Breast epithelium (tissue), 4 donors: ENCODE results near the gene RIT2. TPM values are rescaled to one million over a fixed set of nuclear protein-coding genes. Genes with fewer than 3 reads are reported as not detected.

Experiments
- DNase-seq, 2 donors: peaks; one replicate each; pipeline ENCODE4 v3.0.0-alpha.2; 2019; ENCODE audit warnings: low spot score in 2 of 2
- H3K27ac ChIP-seq, 2 donors: fragments of 200-600 bp; sonication (generic) in 1 of 2; one replicate each; pipeline ENCODE4 v1.5.1; 2016 to 2019; ENCODE audit warnings: mild to moderate bottlenecking in 1 of 2
- H3K27me3 ChIP-seq, 2 donors: fragments of 200-600 bp; sonication (generic) in 1 of 2; one replicate each; pipeline versions ENCODE4 v1.5.1 to v1.6.0; 2017 to 2019; ENCODE audit warnings: control low read depth in 1 of 2, mild to moderate bottlenecking in 1 of 2
- H3K36me3 ChIP-seq: fragments of 200-600 bp; one replicate; pipeline ENCODE4 v1.5.1; 2019
- H3K4me1 ChIP-seq, 2 donors: fragments of 200-600 bp; sonication (generic); one replicate each; pipeline ENCODE4 v1.5.1; 2016 to 2019; ENCODE audit warnings: control low read depth in 1 of 2
- H3K4me3 ChIP-seq, 3 donors: fragments of 200-600 bp; sonication (generic); 1 replicate in 2 of 3; 2 replicates in 1 of 3; pipeline ENCODE4 v1.5.1; 2016 to 2019; ENCODE audit warnings: mild to moderate bottlenecking in 3 of 3, moderate library complexity in 2 of 3
- H3K9me3 ChIP-seq, 2 donors: fragments of 200-600 bp; sonication (generic) in 1 of 2; one replicate each; pipeline ENCODE4 v1.5.1; 2016 to 2019; ENCODE audit warnings: control low read depth in 1 of 2
- POLR2A ChIP-seq: fragments of 450-650 bp; IDR thresholded peaks from one replicate; pipeline ENCODE4 v1.6.1; 2016; ENCODE audit warnings: antibody characterized with exemption, mild to moderate bottlenecking, moderate library complexity
- POLR2AphosphoS5 ChIP-seq, 3 donors: sonication (generic); formaldehyde crosslinking; IDR thresholded peaks; one replicate each; pipeline ENCODE4 v1.6.1; 2017; ENCODE audit warnings: antibody characterized with exemption in 3 of 3
- intact Hi-C: fragments of 100-400 bp; cut with DNase I; formaldehyde crosslinking; loops from one replicate; pipeline ENCODE4 v1.15.1; 2023; ENCODE audit warnings: low total_unique reads
- total RNA-seq, 3 donors: library from RNA; depleted of rRNA; stranded (reverse); fragments of >200 nt; gene quantifications; one replicate each; pipeline ENCODE4 v1.1.0, GENCODE V29; 2016
- TF ChIP-seq, protein P1 (sequence below), 3 donors: fragments of 450-650 bp; IDR thresholded peaks; one replicate each; pipeline ENCODE4 v1.5.1; 2016 to 2017; ENCODE audit warnings: antibody characterized with exemption in 3 of 3, mild to moderate bottlenecking in 3 of 3, moderate library complexity in 3 of 3

Gene RIT2
- total RNA-seq, 3 donors from 2014 or later, result not detected

DNA sequence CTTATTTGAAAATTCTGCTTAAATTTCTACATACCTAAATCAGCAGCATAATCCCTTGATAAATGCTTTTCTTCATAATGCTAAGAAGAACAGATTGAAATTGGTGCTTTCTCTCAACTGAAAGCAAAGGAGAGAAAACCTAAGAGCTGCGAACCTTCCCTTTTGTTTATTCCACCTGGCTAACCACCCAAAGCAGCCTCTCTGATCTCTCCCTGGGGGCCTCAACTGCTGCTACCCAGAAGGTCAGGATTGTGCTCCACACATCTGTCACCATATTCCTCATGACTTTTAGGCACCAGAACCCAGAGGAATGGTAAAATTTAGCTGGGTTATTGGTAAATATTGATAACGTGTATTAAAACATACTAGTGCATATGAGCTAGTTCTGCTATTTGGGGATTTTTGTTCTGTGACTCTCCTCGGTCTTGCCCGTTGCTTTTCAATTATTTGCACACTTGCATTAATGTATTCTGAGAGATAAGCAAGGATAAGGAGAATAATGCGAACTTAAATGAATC, 334.1 kb downstream of the RIT2 start:
- H3K36me3 ChIP-seq, result no peaks in the 10 kb centered on the region
- H3K4me3 ChIP-seq, result no peak overlapping the region
- no peaks in the 10 kb centered on the region for H3K27me3 ChIP-seq
- TF ChIP-seq, protein P1, sequence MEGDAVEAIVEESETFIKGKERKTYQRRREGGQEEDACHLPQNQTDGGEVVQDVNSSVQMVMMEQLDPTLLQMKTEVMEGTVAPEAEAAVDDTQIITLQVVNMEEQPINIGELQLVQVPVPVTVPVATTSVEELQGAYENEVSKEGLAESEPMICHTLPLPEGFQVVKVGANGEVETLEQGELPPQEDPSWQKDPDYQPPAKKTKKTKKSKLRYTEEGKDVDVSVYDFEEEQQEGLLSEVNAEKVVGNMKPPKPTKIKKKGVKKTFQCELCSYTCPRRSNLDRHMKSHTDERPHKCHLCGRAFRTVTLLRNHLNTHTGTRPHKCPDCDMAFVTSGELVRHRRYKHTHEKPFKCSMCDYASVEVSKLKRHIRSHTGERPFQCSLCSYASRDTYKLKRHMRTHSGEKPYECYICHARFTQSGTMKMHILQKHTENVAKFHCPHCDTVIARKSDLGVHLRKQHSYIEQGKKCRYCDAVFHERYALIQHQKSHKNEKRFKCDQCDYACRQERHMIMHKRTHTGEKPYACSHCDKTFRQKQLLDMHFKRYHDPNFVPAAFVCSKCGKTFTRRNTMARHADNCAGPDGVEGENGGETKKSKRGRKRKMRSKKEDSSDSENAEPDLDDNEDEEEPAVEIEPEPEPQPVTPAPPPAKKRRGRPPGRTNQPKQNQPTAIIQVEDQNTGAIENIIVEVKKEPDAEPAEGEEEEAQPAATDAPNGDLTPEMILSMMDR (IDR thresholded peaks at IDR 0.05), result no peak
- H3K4me1 ChIP-seq, result no peaks in the 10 kb centered on the region
- DNase-seq, result no peak
- intact Hi-C loops, result no loop called here
- H3K9me3 ChIP-seq, result no peaks in the 10 kb centered on the region
- H3K27ac ChIP-seq, result no peak overlapping the region

DNA sequence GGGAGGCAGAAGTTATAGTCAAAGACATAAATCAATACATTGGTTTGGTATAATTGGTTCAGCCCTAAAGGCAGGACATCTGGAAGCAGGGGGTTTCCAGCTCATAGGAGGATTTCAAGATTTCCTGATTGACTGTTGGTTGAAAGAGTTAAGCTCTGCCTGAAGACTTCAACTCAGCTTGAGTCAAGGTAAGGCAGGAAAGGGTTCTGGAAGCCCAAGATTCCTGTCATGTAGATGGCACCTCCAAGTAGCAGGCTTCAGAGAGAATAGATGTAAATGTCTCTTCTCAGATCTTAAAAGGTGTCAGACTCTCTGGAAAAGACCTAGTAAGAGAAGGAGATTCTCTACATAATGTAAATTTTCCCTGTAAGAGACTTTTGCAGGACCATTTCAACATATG, 335.3 kb downstream of the RIT2 start:
- H3K27ac ChIP-seq, result no peak overlapping the region
- no peaks in the 10 kb centered on the region for H3K9me3 ChIP-seq
- TF ChIP-seq POLR2A, result no peak
- no peak for TF ChIP-seq POLR2AphosphoS5 (IDR thresholded peaks at IDR 0.05)
- TF ChIP-seq, protein P1 (IDR thresholded peaks at IDR 0.05), result no peak
- H3K36me3 ChIP-seq, result no peaks in the 10 kb centered on the region
- no peaks in the 10 kb centered on the region for H3K4me1 ChIP-seq
- no peaks in the 10 kb centered on the region for H3K27me3 ChIP-seq
- no peak overlapping the region for H3K4me3 ChIP-seq
- no peak for DNase-seq
- intact Hi-C loops, result no loop called here

DNA sequence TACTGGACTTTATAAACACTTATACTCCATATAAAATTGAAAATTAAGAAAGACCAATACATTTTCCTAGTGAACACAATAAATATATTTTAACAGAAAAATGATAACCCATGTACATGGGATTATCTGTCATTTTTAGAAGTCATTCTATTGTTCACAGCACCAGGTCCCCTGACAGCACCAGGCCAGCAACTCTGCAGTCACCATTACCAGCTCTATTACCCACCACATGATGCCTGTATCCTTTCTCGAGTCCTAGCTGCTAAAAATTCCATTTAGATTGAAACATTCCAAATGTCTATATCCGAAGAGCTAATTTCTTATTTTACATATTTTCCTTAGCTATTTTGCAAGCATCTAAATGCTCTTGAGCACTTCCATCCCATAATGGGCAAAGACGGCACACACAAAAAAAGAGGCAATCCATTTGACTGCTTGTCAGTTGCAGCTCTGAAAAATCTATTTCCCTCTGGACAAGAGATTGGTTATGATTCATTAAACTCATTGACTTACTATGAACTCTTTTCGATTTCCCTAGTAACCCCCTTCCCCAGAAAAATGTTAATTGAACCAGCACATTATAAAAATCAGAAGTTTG, 336.9 kb downstream of the RIT2 start:
- Histone ChIP-seq H3K27me3 (no peaks in the 10 kb centered on the region), H3K36me3 (no peaks in the 10 kb centered on the region), H3K4me3 (no peak overlapping the region), H3K4me1 (no peaks in the 10 kb centered on the region), H3K27ac (no peak overlapping the region), H3K9me3 (no peaks in the 10 kb centered on the region)
- TF ChIP-seq, protein P1 (IDR thresholded peaks at IDR 0.05), result no peak
- TF ChIP-seq POLR2AphosphoS5 (IDR thresholded peaks at IDR 0.05), result no peak
- TF ChIP-seq POLR2A, result no peak
- no peak for DNase-seq
- intact Hi-C loops, result no loop called here

DNA sequence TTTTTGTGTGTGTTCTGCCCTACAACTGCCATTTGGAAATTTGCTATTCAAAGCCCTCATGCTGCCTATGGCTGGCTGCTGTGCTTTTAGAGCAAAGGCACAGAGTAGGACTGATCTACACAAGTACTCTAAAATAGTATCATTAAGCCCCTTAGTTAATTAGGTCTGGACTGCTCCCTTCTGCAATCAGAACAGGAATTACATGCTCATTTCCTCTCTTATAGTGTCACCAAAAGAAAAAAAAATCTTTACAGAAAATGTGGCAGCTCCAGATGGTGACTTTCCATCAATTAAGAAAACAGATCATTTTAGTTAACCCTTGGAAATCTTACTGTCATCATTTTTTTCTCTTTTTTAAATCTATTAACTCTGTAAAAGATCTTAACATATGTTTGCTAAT, 337.5 kb downstream of the RIT2 start:
- Histone ChIP-seq H3K4me3 (no peak overlapping the region), H3K27ac (no peak overlapping the region), H3K27me3 (no peaks in the 10 kb centered on the region), H3K36me3 (no peaks in the 10 kb centered on the region), H3K4me1 (no peaks in the 10 kb centered on the region), H3K9me3 (no peaks in the 10 kb centered on the region)
- no peak for TF ChIP-seq POLR2A
- TF ChIP-seq, protein P1 (IDR thresholded peaks at IDR 0.05), result no peak
- TF ChIP-seq POLR2AphosphoS5 (IDR thresholded peaks at IDR 0.05), result no peak
- no peak for DNase-seq
- intact Hi-C loops, result no loop called here

DNA sequence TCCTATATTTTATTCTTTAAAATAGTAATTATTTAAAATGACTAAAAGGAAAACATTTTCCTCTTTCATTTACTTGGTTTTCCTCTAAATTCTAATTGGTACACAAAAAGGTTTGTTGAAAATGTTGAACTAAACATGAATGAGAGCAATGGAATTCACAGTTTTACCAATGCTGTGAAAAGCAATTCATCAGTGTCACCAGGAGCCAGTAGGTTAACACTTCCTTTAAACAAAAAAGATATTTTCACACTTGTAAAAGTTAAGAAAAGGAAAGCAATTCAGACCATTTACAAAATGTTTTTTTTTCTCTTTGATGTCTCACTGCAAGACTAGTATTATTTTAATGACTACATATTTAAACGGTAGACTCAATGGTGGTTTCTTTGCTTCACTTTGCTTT, 341.6 kb downstream of the RIT2 start:
- no peaks in the 10 kb centered on the region for H3K36me3 ChIP-seq
- H3K27me3 ChIP-seq, result no peaks in the 10 kb centered on the region
- no peaks in the 10 kb centered on the region for H3K9me3 ChIP-seq
- no peaks in the 10 kb centered on the region for H3K4me1 ChIP-seq
- TF ChIP-seq POLR2AphosphoS5 (IDR thresholded peaks at IDR 0.05), result no peak
- TF ChIP-seq, protein P1 (IDR thresholded peaks at IDR 0.05), result no peak
- no peak for TF ChIP-seq POLR2A
- no peak overlapping the region for H3K27ac ChIP-seq
- DNase-seq, result no peak
- intact Hi-C loops, result no loop called here
- no peak overlapping the region for H3K4me3 ChIP-seq
